Measurements from ENCODE around the gene RPRD1A.

RPRD1A gene

GRCh38 chr18:36017232-36017631 lies 50.1 kb downstream of the RPRD1A start:
- no peak overlapping the region for H3K4me3 ChIP-seq (ENCODE audit: low read length)
- no peak for DNase-seq (ENCODE audit: low read depth)
- TF ChIP-seq, protein P1, sequence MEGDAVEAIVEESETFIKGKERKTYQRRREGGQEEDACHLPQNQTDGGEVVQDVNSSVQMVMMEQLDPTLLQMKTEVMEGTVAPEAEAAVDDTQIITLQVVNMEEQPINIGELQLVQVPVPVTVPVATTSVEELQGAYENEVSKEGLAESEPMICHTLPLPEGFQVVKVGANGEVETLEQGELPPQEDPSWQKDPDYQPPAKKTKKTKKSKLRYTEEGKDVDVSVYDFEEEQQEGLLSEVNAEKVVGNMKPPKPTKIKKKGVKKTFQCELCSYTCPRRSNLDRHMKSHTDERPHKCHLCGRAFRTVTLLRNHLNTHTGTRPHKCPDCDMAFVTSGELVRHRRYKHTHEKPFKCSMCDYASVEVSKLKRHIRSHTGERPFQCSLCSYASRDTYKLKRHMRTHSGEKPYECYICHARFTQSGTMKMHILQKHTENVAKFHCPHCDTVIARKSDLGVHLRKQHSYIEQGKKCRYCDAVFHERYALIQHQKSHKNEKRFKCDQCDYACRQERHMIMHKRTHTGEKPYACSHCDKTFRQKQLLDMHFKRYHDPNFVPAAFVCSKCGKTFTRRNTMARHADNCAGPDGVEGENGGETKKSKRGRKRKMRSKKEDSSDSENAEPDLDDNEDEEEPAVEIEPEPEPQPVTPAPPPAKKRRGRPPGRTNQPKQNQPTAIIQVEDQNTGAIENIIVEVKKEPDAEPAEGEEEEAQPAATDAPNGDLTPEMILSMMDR (IDR thresholded peaks at IDR 0.05; ENCODE audit: insufficient read depth, low read depth, low read length, missing control alignments) = no peak

DNA sequence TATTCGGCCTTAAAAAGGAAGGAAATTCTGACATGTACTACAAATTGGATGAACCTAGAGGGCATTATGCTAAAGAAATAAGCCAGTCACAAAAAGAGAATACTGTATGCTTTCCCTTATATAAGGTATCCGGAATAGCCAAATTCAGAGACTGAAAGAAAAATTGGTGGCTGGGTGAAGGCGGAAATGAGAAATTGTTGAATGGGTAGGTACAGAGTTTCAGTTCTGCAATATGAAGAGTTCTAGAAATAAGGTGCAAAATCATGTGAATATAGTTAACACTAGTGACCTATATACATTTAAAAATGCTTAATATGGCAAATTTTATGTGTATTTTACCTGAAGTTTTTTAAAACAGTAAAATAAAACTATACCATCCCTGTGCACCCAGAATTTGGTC lies 51.7 kb downstream of the RPRD1A start:
- TF ChIP-seq, protein P1 (IDR thresholded peaks at IDR 0.05; ENCODE audit: insufficient read depth, low read depth, low read length, missing control alignments) = no peak
- no peak for DNase-seq (ENCODE audit: low read depth)
- no peak overlapping the region for H3K4me3 ChIP-seq (ENCODE audit: low read length)

DNA sequence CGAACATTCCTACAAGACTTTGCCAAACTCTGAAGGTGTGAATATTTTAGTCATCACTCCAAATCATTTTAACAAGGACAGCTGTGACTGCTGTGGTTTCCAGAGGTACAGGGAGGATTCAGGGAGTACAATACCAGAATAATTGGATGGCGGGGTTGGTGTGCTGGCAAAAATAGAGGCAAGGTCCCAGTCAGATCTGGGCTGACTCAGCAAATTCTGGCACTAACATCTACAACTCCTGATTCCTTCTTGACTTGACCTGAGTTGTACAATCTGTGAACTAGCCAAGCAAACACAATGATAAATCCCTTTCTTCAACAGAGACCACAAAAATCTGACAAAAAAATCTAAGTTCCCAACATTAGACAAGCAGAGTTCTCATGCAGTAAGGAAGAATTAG lies 54.5 kb downstream of the RPRD1A start:
- TF ChIP-seq, protein P1 (IDR thresholded peaks at IDR 0.05; ENCODE audit: insufficient read depth, low read depth, low read length, missing control alignments) = no peak
- DNase-seq (ENCODE audit: low read depth) = no peak
- no peak overlapping the region for H3K4me3 ChIP-seq (ENCODE audit: low read length)

GRCh38 chr18:36009214-36009613 lies 58.1 kb downstream of the RPRD1A start:
- DNase-seq (ENCODE audit: low read depth) = no peak
- TF ChIP-seq, protein P1 (IDR thresholded peaks at IDR 0.05; ENCODE audit: insufficient read depth, low read depth, low read length, missing control alignments) = no peak
- no peak overlapping the region for H3K4me3 ChIP-seq (ENCODE audit: low read length)

DNA sequence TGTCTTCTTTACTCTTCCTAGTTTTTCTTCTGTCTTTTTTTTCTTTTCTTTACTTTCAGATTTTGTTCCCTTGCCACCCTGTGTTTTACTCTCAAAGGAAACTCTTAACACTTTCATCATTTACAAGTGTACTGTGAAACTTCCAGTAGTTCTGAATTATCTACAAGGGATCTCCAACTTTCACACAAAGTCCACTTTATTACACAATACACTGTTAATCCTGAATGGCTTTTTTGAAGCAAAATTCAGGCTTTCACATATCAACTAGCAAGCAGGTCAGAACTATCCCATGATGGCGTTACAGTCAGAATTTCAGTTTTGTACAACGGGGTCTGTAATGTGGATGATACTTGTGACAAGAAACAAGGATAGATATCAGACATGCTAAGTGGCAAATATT lies 60.4 kb downstream of the RPRD1A start:
- TF ChIP-seq, protein P1 (IDR thresholded peaks at IDR 0.05; ENCODE audit: insufficient read depth, low read depth, low read length, missing control alignments) = no peak
- H3K4me3 ChIP-seq (ENCODE audit: low read length) = no peak overlapping the region
- DNase-seq (ENCODE audit: low read depth) = no peak

DNA sequence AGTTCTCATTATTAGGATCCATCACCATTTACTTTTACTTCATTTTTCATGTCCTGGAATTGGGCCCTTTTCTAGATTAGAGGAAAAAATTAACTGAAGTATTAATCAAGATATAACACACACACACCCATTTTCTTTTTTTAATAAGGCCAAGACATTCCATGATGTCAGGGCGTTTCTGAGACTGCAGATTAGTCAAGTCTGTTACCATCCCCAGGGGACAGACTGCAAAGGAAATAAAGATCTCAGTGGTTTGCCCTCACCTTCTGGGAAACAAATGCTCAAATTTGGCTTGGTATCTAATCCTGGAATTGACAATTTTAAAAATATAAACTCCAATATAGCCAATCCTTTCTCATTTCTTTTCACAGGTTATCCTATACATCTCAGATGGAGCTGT lies 67.4 kb downstream of the RPRD1A start:
- DNase-seq (ENCODE audit: low read depth) = no peak
- no peak overlapping the region for H3K4me3 ChIP-seq (ENCODE audit: low read length)
- TF ChIP-seq, protein P1 (IDR thresholded peaks at IDR 0.05; ENCODE audit: insufficient read depth, low read depth, low read length, missing control alignments) = no peak

DNA sequence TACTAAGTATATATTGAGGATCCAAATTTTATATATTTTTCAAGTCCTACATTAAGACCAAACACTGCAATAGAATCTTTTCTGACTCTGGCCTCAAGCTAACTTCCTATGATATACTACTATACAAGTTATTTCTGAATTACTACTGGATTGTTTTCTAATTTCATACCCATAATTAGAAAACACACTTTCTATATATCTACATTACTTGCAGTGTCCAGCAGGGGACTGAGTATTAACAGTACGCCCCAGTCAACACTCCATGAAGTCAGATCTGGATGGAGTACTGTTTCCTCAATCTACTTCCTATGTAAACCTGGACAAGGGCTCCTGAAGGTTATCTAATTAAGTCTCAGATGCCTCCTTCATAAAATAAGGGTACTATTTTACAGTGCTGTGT lies 68.4 kb downstream of the RPRD1A start:
- H3K4me3 ChIP-seq (ENCODE audit: low read length) = no peak overlapping the region
- TF ChIP-seq, protein P1 (IDR thresholded peaks at IDR 0.05; ENCODE audit: insufficient read depth, low read depth, low read length, missing control alignments) = peak; percentile 50
- DNase-seq (ENCODE audit: low read depth) = peak; percentile 27

All from epithelial cell of esophagus (primary cell).